Astrocyte (in vitro differentiated cells and primary cell): Measurements from ENCODE around the gene TMEM17. TPM values are rescaled to one million over a fixed set of nuclear protein-coding genes. Genes with fewer than 3 reads are reported as not detected.

Experiments
- DNase-seq: peaks from one replicate; pipeline ENCODE4 v3.0.0-alpha.2; 2010; ENCODE audit warnings: low read depth
- FAIRE-seq: peaks from 2 replicates; lab custom pipeline; 2011; peaks lifted over from hg19 to GRCh38; lab: Jason Lieb, UNC
- H2AFZ ChIP-seq: 2 replicates; pipeline ENCODE4 v1.6.0; 2012; ENCODE audit warnings: low read depth, low read length, inconsistent platforms
- H3K27ac ChIP-seq: 2 replicates; pipeline ENCODE4 v1.5.1; 2011; ENCODE audit warnings: low read depth, low read length, inconsistent platforms
- H3K27me3 ChIP-seq: 2 replicates; pipeline ENCODE4 v1.6.0; 2011; ENCODE audit warnings: low read length, inconsistent platforms; ENCODE audit not compliant: insufficient read depth
- H3K36me3 ChIP-seq: 2 replicates; pipeline ENCODE4 v1.5.1; 2011; ENCODE audit warnings: low read length, inconsistent platforms; ENCODE audit not compliant: insufficient read depth
- H3K4me1 ChIP-seq: 2 replicates; pipeline ENCODE4 v1.5.1; 2011; ENCODE audit warnings: low read length, inconsistent platforms; ENCODE audit not compliant: insufficient read depth
- H3K4me2 ChIP-seq: 2 replicates; pipeline ENCODE4 v1.6.0; 2012; ENCODE audit warnings: low read length, inconsistent platforms
- H3K4me3 ChIP-seq: 2 replicates; pipeline ENCODE4 v1.5.1; 2011; ENCODE audit warnings: low read depth, mild to moderate bottlenecking, low read length, inconsistent platforms; ENCODE audit not compliant: insufficient read depth
- H3K79me2 ChIP-seq: 2 replicates; pipeline ENCODE4 v1.6.0; 2012; ENCODE audit warnings: mild to moderate bottlenecking, low read length, inconsistent platforms; ENCODE audit not compliant: insufficient read depth
- H3K9ac ChIP-seq: 2 replicates; pipeline ENCODE4 v1.6.0; 2012; ENCODE audit warnings: mild to moderate bottlenecking, low read length, inconsistent platforms
- H3K9me3 ChIP-seq: 2 replicates; pipeline ENCODE4 v1.5.1; 2012; ENCODE audit warnings: low read depth, mild to moderate bottlenecking, low read length, inconsistent platforms; ENCODE audit not compliant: insufficient read depth
- H4K20me1 ChIP-seq: 2 replicates; pipeline ENCODE4 v1.6.0; 2012; ENCODE audit warnings: low read length, inconsistent platforms; ENCODE audit not compliant: insufficient read depth
- H3K27ac Mint-ChIP-seq: one replicate; pipeline ENCODE4 v1.8.0; 2021; ENCODE audit warnings: mild to moderate bottlenecking, mixed read lengths; ENCODE audit not compliant: unreplicated experiment
- H3K27me3 Mint-ChIP-seq: one replicate; pipeline ENCODE4 v1.8.0; 2021; ENCODE audit warnings: low read depth, mixed read lengths; ENCODE audit not compliant: unreplicated experiment
- H3K36me3 Mint-ChIP-seq: one replicate; pipeline ENCODE4 v1.8.0; 2021; ENCODE audit warnings: low read depth, mixed read lengths; ENCODE audit not compliant: unreplicated experiment
- H3K4me1 Mint-ChIP-seq: one replicate; pipeline ENCODE4 v1.8.0; 2021; ENCODE audit warnings: low read depth, mixed read lengths; ENCODE audit not compliant: unreplicated experiment
- H3K4me3 Mint-ChIP-seq: one replicate; pipeline ENCODE4 v1.8.0; 2021; ENCODE audit warnings: mild to moderate bottlenecking, moderate library complexity, mixed read lengths; ENCODE audit not compliant: unreplicated experiment
- H3K9me3 Mint-ChIP-seq: one replicate; pipeline ENCODE4 v1.8.0; 2021; ENCODE audit warnings: mild to moderate bottlenecking, mixed read lengths; ENCODE audit not compliant: unreplicated experiment
- CTCF ChIP-seq: IDR thresholded peaks from 2 replicates; pipeline ENCODE4 v1.5.1; 2011; ENCODE audit warnings: low read depth, mild to moderate bottlenecking, inconsistent platforms, low read length, moderate library complexity; ENCODE audit not compliant: insufficient read depth
- EZH2 ChIP-seq: IDR thresholded peaks from 2 replicates; pipeline ENCODE4 v1.6.1; 2012; ENCODE audit warnings: mild to moderate bottlenecking, low read length, inconsistent platforms; ENCODE audit not compliant: insufficient read depth
- total RNA-seq: library from RNA; stranded (reverse); gene quantifications from 2 replicates; pipeline ENCODE4 v1.2.1, GENCODE V29; 2021

Gene TMEM17
- total RNA-seq, 1 donor from 2014 or later = 2.7 TPM

- TF ChIP-seq EZH2 = no peak
- TF ChIP-seq CTCF = no peak
- no peak overlapping the region for H3K27ac ChIP-seq
- no peak for FAIRE-seq
- Mint-ChIP-seq H3K27me3 (peaks cover 3% of the 10 kb centered on the region), H3K4me1 (no peaks in the 10 kb centered on the region), H3K9me3 (peaks cover 11% of the 10 kb centered on the region), H3K27ac (no peak overlapping the region), H3K36me3 (no peaks in the 10 kb centered on the region), H3K4me3 (no peak overlapping the region)
- H3K79me2 ChIP-seq = no peaks in the 10 kb centered on the region
- H3K36me3 ChIP-seq = no peaks in the 10 kb centered on the region
- no peaks in the 10 kb centered on the region for H4K20me1 ChIP-seq
- no peaks in the 10 kb centered on the region for H3K4me1 ChIP-seq
- H3K9ac ChIP-seq = no peak overlapping the region
- H3K4me3 ChIP-seq = no peak overlapping the region
- H3K4me2 ChIP-seq = no peak overlapping the region
- no peak for DNase-seq
- H2AFZ ChIP-seq = no peak overlapping the region
- H3K27me3 ChIP-seq = no peaks in the 10 kb centered on the region
- no peaks in the 10 kb centered on the region for H3K9me3 ChIP-seq
Observed at GRCh38 chr2:62531594-62531993, 25.6 kb upstream of the TMEM17 start.

GRCh38 chr2:62529758-62530157, 23.8 kb upstream of the TMEM17 start:
- H3K9me3 ChIP-seq = no peaks in the 10 kb centered on the region
- H3K36me3 ChIP-seq = no peaks in the 10 kb centered on the region
- no peak overlapping the region for H3K4me3 Mint-ChIP-seq
- no peak overlapping the region for H2AFZ ChIP-seq
- H3K27me3 Mint-ChIP-seq = no peaks in the 10 kb centered on the region
- no peaks in the 10 kb centered on the region for H3K79me2 ChIP-seq
- H3K4me3 ChIP-seq = no peak overlapping the region
- TF ChIP-seq CTCF = no peak
- TF ChIP-seq EZH2 = no peak
- no peak for FAIRE-seq
- no peak overlapping the region for H3K9ac ChIP-seq
- no peak overlapping the region for H3K4me2 ChIP-seq
- H4K20me1 ChIP-seq = no peaks in the 10 kb centered on the region
- H3K4me1 Mint-ChIP-seq = no peaks in the 10 kb centered on the region
- no peaks in the 10 kb centered on the region for H3K4me1 ChIP-seq
- H3K27ac ChIP-seq = no peak overlapping the region
- peaks cover 6% of the 10 kb centered on the region for H3K9me3 Mint-ChIP-seq
- no peaks in the 10 kb centered on the region for H3K36me3 Mint-ChIP-seq
- H3K27ac Mint-ChIP-seq = no peak overlapping the region
- no peak for DNase-seq
- H3K27me3 ChIP-seq = no peaks in the 10 kb centered on the region

- Histone ChIP-seq H4K20me1 (no peaks in the 10 kb centered on the region), H3K36me3 (no peaks in the 10 kb centered on the region), H3K9me3 (no peaks in the 10 kb centered on the region), H3K27ac (no peak overlapping the region), H3K4me2 (no peak overlapping the region), H3K79me2 (no peaks in the 10 kb centered on the region), H3K4me1 (no peaks in the 10 kb centered on the region), H2AFZ (no peak overlapping the region), H3K27me3 (no peaks in the 10 kb centered on the region), H3K4me3 (no peak overlapping the region), H3K9ac (no peak overlapping the region)
- no peaks in the 10 kb centered on the region for H3K27me3 Mint-ChIP-seq
- FAIRE-seq (no peak), DNase-seq (no peak)
- H3K27ac Mint-ChIP-seq = no peak overlapping the region
- H3K9me3 Mint-ChIP-seq = no peaks in the 10 kb centered on the region
- H3K4me3 Mint-ChIP-seq = no peak overlapping the region
- TF ChIP-seq CTCF (no peak), EZH2 (no peak)
- H3K36me3 Mint-ChIP-seq = no peaks in the 10 kb centered on the region
- no peaks in the 10 kb centered on the region for H3K4me1 Mint-ChIP-seq
Observed at GRCh38 chr2:62527478-62528210, 21.6 kb upstream of the TMEM17 start.
